BJ (cell line): Measurements from ENCODE around the gene PRKCZ. TPM values are rescaled to one million over a fixed set of nuclear protein-coding genes. Genes with fewer than 3 reads are reported as not detected.

Experiments
- CTCF ChIA-PET: fragments of 350-600 bp; formaldehyde crosslinking; extraction: SDS; loops from one replicate; lab custom pipeline; 2021; ENCODE audit warnings: antibody characterized with exemption, inconsistent platforms; lab: Yijun Ruan, JAX
- POLR2A ChIA-PET: fragments of 300-600 bp; sonication (Branson Sonifier 250); formaldehyde crosslinking; extraction: SDS; loops from one replicate; lab custom pipeline; 2021; ENCODE audit warnings: antibody characterized with exemption; lab: Charles Lee
- DNase-seq: peaks from one replicate; pipeline ENCODE4 v3.0.0-alpha.2; 2011; ENCODE audit warnings: low read depth
- H3K27me3 ChIP-seq: 2 replicates; pipeline ENCODE4 v1.6.0; 2011; ENCODE audit warnings: low read length; ENCODE audit not compliant: control insufficient read depth, insufficient read depth
- H3K36me3 ChIP-seq: 2 replicates; pipeline ENCODE4 v1.5.1; 2011; ENCODE audit warnings: low read length; ENCODE audit not compliant: control insufficient read depth, insufficient read depth
- H3K4me3 ChIP-seq: 2 replicates; pipeline ENCODE4 v1.5.1; 2011; ENCODE audit warnings: low read depth, mild to moderate bottlenecking, control low read depth, low read length
- polyA plus RNA-seq: library from polyadenylated mRNA; depleted of rRNA; stranded (reverse); fragments of >200 nt; gene quantifications from 2 replicates; pipeline ENCODE4 v1.2.3, GENCODE V29; 2011; rRNA removed
- TF ChIP-seq, protein P1 (sequence below): IDR thresholded peaks from 2 replicates; pipeline ENCODE4 v1.5.1; 2011; ENCODE audit warnings: low read depth, mild to moderate bottlenecking, control low read depth, inconsistent platforms, low read length, moderate library complexity; ENCODE audit not compliant: insufficient read depth

Gene PRKCZ
- polyA plus RNA-seq, 1 experiment, result 2.3 TPM

DNA sequence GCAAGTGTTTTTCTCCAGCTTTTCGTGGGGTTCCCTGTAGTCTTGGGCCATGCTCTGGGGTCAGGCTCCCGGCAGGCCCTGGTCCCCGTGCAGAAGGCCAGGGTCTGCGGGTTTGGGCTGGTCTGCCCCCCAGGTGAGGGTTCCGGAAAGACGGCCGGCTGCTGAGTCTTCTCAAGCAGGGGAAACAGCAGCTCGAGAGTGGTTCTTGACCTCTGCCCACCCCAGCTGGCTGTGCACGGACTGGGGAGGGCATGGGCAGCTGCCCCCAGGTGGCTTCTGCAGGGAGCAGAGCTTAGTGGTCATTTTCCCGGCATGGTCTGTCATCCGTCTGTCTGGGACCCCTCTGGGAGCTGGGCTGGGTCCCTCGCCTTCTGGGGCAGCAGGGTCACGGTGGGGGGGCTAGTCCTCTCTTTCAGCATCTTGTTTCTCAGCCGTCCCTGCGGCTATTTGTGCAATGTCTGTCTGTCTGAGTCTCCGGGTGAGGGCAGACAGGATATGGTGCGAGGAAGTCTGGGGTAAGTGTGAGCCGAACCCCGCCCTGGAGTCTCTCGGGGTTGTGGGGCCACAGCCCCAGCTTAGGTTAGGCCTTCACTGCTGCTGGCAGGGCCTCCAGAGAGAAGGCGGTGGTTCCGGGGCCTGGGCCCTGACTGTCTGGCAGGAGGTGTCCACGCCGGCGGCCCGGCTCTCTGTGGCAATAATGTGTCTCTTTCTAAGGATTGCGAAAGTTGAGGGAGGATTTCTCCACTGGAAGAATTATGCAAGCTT, 184.0 kb downstream of the PRKCZ start:
- peak; percentile 80 for DNase-seq
- TF ChIP-seq, protein P1, sequence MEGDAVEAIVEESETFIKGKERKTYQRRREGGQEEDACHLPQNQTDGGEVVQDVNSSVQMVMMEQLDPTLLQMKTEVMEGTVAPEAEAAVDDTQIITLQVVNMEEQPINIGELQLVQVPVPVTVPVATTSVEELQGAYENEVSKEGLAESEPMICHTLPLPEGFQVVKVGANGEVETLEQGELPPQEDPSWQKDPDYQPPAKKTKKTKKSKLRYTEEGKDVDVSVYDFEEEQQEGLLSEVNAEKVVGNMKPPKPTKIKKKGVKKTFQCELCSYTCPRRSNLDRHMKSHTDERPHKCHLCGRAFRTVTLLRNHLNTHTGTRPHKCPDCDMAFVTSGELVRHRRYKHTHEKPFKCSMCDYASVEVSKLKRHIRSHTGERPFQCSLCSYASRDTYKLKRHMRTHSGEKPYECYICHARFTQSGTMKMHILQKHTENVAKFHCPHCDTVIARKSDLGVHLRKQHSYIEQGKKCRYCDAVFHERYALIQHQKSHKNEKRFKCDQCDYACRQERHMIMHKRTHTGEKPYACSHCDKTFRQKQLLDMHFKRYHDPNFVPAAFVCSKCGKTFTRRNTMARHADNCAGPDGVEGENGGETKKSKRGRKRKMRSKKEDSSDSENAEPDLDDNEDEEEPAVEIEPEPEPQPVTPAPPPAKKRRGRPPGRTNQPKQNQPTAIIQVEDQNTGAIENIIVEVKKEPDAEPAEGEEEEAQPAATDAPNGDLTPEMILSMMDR, result no peak
- H3K27me3 ChIP-seq, result no peaks in the 10 kb centered on the region
- H3K36me3 ChIP-seq, result peaks cover 7% of the 10 kb centered on the region
- ChIA-PET POLR2A (interaction anchor here (0.6 to 1.3 kb wide), 4 partner anchors 22 to 147 kb away, joined by 3 to 4 read pairs (median 3); no protein-coding TSS in a partner anchor), CTCF (interaction anchor here (0.8 to 6.3 kb wide), 7 partner anchors 30 to 148 kb away, joined by 3 to 47 read pairs (median 5); partner anchors contain the start of gene FAAP20)
- H3K4me3 ChIP-seq, result peak overlapping the region; percentile 80

DNA sequence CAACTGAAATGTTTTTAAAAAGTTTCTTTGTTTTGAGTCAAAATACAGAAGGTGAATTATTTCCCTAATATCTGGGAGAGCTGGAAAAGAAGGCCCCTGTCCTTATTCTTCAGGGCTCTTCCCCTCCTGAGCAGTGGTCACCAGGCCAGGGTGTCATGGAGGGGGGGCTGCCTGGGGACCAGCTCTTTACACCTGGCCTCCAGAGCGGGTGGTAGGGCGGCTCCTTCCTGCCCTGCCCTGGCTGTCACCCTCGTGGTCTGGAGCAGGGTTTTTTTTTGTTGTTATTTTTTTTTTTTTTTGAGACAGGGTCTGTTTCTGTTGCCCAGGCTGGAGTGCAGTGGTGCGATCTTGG, 184.5 kb downstream of the PRKCZ start:
- TF ChIP-seq, protein P1, result no peak
- POLR2A ChIA-PET, result interaction anchor here (0.6 to 1.3 kb wide), 3 partner anchors 22 to 147 kb away, joined by 3 read pairs; no protein-coding TSS in a partner anchor
- Histone ChIP-seq H3K27me3 (no peaks in the 10 kb centered on the region), H3K4me3 (no peak overlapping the region), H3K36me3 (peaks cover 4% of the 10 kb centered on the region)
- DNase-seq, result no peak
- CTCF ChIA-PET, result interaction anchor here (0.9 to 2.5 kb wide), 5 partner anchors 29 to 81 kb away, joined by 3 to 14 read pairs (median 5); partner anchors contain the start of gene FAAP20

Other genes starting within 250 kb of the PRKCZ start
- 487 and 566 TPM in 2 replicates for gene GNB1, start 159.3 kb upstream of the PRKCZ start, polyA plus RNA-seq
- gene CALML6, start 135.2 kb upstream of the PRKCZ start, polyA plus RNA-seq, result 0.31 and 0.45 TPM in 2 replicates
- gene TMEM52, start 131.1 kb upstream of the PRKCZ start, polyA plus RNA-seq, result 0.28 and 1.0 TPM in 2 replicates
- gene CFAP74, start 46.6 kb upstream of the PRKCZ start, polyA plus RNA-seq, result not detected in 2 replicates
- not detected in 2 replicates for gene GABRD, start 31.1 kb upstream of the PRKCZ start, polyA plus RNA-seq
- 11.9 and 18.7 TPM in 2 replicates for gene FAAP20, start 144.4 kb downstream of the PRKCZ start, polyA plus RNA-seq
- gene SKI, start 177.9 kb downstream of the PRKCZ start, polyA plus RNA-seq, result 5.1 and 6.3 TPM in 2 replicates